Measurements from ENCODE around the gene ZP3.
"Not testable (repeated sequence)": the region's sequence is repeated elsewhere in the genome, so short reads cannot be mapped to it uniquely, and the experiment has no call there.

ZP3 gene

DNA sequence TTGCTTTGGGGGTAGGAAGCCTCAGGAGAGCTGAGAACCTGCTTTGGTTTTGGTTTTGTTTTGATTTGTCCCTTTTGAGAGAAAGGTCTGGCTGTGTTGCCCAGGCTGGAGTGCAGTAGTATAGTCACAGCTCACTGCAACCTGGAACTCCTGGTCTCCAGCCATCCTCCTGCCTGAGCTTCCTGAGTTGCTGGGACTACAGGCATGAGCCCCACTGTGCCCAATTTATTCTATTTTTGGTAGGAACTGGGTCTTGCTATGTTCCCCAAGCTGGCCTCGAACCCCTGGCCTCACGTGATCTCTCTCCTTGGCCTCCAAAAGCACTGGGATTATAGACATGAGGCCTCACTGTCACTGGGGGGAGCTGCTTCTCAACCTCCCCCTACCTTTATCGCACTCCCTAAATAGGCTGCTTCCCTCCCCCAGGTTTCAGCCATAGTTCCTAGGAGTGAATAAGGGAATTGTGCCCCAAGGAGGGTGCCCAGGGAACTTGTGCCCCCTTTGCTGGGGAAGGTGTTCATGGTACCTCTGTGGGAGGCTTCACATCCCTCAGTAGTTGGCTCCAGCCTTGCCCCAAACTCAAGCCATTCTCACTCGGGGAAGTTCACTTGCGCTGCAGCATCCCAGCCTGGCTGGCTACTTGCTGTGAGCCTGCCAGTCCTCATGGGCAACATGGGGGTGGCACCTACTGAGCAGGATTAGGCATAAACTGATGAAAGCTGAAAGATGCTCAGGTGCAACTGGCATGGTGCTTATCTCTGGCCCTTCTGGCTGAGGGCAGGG is 18.1 kb downstream of the ZP3 start:
- DNase-seq (ENCODE audit: low read depth in 2 of 2): not testable (repeated sequence)

DNA sequence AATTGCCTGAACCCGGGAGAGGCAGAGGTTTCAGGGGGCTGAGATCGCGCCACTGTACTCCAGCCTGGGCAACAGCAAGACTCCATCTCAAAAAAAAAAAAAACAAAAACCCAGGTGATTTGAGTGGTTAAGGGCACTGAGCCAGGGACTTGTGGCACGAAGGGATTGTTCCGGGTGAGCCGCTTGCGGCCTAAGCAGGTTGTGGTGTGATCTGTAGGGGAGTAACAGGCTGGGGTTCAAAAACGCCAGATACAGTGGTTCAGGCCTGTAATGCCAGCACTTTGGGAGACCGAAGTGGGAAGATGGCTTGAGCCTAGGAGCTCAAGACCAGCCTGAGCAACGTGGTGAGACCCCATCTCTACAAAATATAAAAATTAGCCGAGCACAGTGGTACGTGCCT is 19.1 kb downstream of the ZP3 start:
- not testable (repeated sequence) for DNase-seq (ENCODE audit: low read depth in 2 of 2)

DNA sequence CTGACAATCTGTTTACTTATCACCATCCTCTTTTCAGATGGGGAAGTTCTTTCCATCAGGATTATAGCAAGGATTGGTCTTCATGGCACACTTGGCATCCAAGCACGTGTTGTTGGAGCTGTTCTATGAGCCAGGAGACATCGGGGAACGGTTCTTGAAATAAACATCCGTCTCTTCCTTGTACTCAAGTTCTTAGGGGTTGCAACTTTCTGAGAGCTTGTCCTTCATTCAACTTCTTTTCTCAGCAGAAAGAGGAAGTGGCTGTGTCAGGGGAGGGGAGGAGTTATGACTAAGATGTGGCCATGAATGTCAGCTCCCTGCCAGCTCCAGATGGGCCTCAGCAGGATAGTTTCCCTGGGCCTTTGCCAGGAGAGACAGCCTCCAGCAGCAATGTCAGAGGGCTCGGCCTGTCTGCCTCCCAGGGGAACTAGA is 20.8 kb downstream of the ZP3 start:
- DNase-seq (ENCODE audit: low read depth in 2 of 2): not testable (repeated sequence)

DNA sequence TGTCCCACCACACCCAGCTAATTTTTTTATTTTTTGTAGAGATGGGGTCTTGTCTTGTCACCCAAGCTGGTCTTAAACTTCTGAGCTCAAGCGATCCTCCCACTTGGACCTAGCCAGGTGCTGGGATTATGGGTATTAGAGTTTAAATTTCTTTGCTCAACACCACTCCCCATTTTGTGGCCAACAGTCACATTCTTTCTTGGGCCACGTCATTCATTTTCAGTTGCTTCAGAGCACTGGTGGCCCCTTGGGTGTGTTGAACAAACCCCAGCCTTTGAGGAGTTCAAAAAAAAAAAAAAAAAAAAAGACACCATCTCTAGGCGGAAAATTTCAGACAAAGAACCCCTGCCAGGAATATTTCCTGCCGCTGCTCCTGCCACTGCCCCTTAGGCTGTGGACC is 32.3 kb downstream of the ZP3 start:
- not testable (repeated sequence) for DNase-seq (ENCODE audit: low read depth in 2 of 2)

DNA sequence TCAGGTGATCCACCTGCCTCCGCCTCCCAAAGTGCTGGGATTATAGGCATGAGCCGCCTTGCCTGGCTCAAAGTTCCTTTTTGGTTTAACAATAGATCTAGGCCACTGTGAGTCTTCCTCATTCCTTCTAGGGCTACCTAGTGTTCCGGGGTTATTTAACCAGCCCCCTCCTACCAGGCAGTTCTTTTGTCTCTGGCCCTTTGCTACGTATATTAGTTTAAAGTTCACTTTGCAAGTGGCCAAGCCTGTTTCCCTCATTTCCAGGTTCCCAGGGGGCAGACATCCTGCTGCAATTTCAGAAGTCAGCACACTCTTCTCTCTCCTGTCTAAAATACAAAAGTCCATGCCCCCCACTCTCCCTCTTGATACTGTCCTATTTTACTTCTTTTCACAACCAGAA is 33.8 kb downstream of the ZP3 start:
- DNase-seq (ENCODE audit: low read depth in 2 of 2): not testable (repeated sequence)

DNA sequence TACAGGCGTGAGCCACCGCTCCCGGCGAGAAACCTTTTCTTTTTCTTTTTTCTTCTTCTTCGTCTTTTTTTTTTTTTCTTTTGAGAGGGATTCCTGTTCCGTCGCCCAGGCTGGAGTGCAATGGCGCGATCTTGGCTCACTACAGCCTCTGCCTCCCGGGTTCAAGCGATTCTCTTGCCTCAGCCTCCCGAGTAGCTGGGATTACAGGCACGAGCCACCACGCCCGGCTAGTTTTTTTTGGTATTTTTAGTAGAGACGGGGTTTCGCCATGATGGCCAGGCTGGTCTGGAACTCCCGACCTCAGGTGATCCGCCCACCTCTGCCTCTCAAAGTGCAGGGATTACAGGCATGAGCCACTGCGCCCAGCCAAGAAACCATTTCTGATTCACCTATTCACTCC is 36.0 kb downstream of the ZP3 start:
- DNase-seq (ENCODE audit: low read depth in 2 of 2): not testable (repeated sequence)

DNA sequence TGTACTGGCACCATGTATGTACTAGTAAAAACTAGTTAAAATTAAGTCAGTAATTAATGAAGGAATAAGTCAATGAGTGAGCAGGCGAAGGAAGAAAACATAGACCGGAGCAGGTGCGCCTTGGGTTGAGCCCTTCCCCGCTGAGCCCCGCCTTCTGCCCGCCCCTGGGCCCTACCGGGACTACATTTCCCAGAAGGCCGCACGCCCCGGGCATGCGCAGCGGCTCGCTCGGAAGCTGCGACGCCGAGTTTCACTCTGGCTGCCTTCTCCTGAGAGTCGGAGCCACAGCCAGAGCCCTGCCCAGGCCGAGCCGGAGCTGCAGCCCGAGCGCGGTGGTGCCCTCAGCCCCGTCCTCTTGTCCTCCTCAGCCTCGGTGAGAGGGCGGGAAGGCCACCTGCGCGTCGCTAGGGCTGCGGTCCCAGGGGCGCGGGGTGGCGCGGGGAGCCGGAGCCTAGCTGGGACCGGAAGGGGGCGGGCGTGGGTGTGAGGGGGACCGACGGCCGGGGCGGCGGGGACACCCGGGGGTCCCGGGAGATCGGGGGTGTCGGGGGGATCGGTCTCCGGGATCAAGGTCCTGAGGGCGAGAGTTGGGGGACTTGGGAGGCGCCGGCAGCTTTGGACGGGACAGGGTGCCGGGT is 36.8 kb downstream of the ZP3 start, which contains the start of gene DTX2:
Gene DTX2, plus strand, starts transcription at position 246 of the 638 bp plus-strand sequence. CDS start 18,801 bp downstream, outside the sequence.
- DNase-seq (ENCODE audit: low read depth in 2 of 2): not testable (repeated sequence)

DNA sequence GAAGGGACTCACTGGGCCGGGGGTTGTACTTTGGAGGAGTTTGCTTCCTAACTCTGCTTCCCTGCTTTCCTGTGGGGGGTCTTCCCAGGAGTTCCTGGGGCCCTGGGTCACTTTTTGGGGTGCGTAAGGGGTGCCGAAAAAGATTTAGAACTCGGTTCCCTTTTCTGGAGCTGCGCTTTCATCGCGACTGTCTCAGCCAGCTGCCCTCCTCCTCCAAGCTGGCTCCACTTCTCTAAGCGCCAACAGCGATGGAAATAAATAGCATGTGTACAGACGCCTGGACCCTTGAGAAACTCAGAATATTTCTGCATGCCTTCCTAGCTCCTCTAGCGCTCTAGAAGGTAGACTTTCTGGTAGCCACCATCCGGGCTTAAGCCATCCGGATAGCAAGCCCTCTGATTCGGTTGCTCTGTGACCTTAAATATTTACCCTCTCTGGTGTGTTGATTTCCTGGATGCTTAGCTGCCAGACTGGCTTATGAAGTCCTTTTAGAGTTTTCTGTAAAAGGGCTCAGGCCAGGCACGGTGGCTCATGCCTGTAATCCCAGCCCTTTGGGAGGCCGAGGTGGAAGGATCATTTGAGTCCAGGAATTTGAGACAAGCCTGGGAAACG is 37.6 kb downstream of the ZP3 start:
- not testable (repeated sequence) for DNase-seq (ENCODE audit: low read depth in 2 of 2)

DNA sequence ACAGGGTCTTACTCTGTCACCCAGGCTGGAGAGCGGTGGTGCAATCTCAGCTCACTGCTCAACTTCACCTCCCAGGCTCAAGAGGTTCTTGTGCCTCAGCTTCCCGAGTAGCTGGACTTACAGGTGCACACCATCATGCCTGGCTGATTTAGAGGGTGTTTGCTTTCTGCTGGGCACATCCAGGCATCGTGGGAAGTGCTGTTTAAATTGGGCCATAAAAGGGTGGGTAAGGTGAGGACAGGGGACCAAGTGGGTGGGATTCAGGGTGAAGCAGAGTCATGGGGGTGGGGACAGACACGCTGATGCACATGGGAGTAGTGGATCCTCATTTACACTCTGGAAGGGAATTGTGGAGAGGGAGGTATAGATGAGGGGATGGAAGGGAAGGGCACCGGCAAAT is 40.2 kb downstream of the ZP3 start:
- DNase-seq (ENCODE audit: low read depth in 2 of 2): not testable (repeated sequence)

DNA sequence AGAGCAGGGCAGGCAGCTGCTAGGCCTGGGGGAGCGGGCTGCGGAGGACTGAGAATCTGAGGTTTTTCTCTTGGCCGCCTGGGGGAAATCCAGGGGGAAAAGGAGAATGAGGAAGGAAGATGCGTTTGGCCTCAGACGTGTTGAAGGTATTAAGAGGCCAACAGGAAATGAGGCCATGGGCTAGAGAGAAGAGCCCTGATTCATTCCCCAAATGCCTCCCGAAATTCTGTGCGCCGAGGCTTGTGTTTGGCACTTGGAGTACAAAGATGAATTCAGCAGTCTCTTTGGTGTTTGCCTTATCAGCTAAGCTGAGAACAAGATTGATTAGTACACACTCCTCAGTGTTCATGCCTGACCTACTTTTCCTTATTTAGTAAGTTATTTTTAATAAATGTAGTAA is 41.2 kb downstream of the ZP3 start:
- DNase-seq (ENCODE audit: low read depth in 2 of 2): not testable (repeated sequence)

DNA sequence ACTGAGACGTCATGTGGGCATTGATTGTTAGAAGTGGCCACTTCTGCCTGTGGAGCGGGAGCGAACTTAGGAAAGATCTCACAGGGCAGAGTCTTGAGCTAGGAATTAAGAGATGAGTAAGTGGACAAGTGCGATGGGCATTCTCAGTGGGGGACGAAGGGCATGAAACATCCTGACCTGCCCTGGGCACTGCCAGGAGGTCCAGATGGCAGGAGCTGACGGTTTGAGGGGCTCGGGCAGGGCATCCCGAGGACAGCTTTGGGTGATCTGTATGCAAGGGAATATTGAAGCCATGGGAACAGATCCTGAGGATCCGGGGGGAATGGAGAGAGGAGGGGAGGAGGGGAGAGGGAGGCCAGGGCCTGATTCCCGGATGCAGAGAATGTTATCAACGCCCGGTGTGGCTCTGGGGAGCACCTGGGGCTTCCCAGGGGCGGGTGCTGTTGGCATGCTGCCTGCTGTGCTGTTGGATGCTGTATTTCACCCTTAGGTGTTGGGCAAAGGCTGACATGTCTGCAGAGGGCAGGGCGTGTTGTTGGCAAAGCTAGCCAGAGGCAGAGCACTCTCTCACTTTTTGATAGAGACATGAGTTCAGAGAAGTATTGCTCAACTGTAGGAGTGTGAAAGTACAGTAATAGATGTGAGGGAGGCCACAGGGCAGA is 43.1 kb downstream of the ZP3 start:
- not testable (repeated sequence) for DNase-seq (ENCODE audit: low read depth in 2 of 2)

DNA sequence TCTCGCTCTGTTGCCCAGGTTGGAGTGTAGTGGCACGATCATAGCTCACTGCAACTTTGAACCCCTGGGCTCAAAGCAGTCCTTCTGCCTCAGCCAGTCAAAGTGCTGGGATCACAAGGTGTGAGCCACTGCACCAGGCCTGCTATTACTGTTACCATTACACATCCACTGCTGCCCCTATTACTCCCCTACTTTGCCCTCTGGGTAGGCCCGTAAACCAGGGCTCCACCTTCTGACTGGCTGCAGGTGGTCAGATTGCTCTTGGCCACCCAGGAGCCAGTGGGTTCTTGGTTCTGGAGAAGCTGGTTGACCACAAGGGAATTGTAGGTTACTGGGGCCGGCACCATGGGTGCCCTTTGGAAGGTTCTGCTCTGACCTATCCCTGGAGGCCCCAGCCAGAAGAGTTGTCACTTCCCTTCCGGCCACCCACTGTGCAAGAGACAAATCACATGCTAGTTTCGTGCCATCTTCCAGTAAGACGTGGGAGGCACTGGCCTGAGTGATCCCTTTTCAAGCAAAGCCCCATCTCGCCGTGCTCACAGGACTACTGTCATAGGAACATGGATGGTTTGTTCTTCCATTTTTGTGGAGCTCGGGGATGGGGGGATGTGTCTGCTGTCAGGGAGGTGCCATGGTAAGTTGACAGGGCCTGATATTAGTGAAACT is 46.9 kb downstream of the ZP3 start:
- not testable (repeated sequence) for DNase-seq (ENCODE audit: low read depth in 2 of 2)

DNA sequence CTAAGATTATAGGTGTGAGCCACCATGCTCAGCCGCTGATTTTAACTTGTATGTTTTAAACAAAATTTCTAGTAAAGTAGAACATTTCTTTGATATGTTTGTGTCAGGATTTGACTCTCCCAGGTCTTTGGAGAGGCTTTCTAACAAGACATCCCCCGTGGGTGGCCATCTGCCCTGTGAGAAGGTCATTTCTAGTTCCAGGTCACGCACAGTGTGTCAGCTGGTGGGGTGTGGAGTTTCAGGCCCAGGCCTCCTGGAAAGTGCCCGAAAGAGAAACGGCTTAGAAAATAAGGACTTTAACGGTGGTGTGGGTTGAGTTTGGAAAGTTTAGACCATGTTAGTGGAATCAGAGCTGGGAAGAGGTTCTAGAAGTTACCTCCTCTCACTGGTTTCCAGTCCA is 48.3 kb downstream of the ZP3 start:
- DNase-seq (ENCODE audit: low read depth in 2 of 2): not testable (repeated sequence)

DNA sequence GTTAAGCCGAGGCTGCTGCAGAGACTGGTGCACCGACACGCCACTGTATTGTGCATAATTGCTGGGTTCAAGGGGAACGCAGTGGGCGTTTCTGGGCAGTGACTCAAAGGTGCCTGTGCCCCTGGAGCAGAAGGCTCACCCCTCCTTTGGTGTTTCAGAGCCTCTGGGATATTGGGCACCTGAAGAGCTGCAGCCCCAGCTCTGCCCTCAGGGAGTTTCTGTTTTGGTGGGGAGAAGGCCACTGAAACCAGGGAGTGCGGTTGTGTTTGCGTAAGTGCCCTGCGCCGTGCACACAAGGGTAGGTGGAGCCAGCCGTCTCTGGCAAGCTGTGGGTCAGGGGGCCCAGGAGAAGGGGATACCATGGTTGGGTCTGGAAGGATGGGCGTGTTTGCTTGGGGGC is 51.5 kb downstream of the ZP3 start:
- DNase-seq (ENCODE audit: low read depth in 2 of 2): not testable (repeated sequence)

DNA sequence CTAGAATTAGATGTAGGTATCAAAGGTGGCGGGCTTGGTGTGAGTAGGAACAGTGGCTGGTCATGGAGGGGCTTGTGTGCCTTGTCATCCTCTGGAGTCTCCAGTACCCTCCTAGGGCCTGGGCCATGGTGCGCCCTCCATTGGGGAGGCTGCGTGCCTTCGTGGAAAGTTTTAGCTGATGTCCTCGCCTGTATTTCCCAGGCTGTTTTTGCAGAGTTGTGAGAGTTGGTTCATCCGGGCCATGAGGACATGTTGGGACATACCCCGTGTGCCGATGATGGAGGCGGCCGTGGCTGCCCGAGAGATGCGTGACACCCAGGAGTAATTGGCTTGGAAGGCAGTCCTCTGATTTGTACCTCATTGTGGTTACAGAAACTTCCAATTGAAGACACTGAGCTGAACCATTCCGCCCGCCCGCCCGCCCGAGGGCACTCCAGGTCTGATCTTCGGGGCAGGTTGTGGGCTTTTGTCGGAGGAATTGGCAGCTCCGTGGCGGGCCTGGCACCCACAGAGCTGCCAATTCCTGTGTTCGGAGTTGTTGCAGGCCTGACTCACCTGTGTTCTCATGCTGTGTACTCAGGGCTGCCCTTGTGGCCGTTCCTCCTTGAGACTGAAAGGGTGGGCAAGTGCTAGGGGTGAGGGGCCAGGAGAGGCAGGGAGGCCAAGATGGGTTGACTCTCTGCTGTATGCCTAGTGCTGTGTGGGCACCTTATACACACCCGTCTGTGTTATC is 52.2 kb downstream of the ZP3 start:
- not testable (repeated sequence) for DNase-seq (ENCODE audit: low read depth in 2 of 2)

DNA sequence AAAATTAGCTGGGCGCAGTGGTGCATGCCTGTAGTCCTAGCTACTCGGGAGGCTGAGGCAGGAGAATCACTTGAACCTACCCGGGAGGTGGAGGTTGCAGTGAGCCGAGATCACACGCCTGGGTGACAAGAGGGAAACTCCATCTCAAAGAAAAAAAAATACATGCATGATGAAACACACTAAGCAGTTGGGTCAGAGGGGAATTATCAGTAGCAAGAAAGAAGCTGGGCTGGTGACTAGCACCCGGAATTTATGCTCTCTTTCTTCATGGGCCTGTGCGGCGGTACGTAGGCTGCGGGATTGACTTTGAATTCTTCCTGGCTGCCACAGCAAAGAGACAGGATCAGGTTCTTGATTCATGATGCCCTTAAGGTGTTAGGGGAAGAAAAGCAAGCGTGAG is 54.9 kb downstream of the ZP3 start:
- not testable (repeated sequence) for DNase-seq (ENCODE audit: low read depth in 2 of 2)

DNA sequence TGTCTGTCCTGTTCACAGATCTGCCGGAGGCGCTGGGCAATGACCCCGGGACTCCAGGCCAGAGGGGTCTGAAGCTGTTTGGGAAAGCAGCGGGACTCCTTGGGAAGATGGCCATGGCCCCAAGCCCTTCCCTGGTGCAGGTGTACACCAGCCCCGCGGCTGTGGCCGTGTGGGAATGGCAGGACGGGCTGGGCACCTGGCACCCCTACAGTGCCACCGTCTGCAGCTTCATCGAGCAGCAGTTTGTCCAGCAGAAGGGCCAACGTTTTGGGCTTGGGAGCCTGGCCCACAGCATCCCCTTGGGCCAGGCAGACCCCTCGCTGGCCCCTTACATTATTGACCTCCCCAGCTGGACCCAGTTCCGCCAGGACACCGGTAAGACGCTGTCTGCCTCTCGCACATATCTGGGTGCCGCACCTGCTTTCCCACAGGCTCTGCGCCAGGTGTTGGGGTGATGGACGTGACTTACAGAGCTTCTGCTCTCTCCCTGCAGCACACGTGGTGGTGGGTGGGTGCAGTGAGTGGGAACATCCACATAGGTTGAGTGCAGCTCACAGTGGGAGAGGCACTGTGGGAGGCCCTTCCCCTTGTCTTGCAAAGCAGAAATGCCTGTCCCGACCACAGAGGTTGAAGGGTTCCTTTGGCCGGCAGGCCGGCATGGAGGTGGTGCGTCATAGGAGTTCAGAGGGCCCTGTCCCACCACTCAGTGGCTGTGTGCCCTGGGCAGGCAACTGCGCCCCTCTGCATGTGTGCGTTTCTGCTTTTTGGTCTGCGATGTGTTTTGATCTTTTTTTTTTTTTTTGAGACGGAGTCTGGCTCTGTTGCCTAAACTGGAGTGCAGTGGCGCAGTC is 55.9 kb downstream of the ZP3 start:
- not testable (repeated sequence) for DNase-seq (ENCODE audit: low read depth in 2 of 2)

DNA sequence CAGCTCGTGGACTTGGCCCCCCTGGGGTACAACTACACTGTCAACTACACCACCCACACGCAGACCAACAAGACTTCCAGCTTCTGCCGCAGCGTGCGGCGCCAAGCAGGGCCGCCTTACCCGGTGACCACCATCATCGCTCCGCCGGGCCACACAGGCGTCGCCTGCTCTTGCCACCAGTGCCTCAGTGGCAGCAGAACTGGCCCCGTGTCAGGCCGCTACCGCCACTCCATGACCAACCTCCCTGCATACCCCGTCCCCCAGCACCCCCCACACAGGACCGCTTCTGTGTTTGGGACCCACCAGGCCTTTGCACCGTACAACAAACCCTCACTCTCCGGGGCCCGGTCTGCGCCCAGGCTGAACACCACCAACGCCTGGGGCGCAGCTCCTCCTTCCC is 57.9 kb downstream of the ZP3 start:
- DNase-seq (ENCODE audit: low read depth in 2 of 2): not testable (repeated sequence)

DNA sequence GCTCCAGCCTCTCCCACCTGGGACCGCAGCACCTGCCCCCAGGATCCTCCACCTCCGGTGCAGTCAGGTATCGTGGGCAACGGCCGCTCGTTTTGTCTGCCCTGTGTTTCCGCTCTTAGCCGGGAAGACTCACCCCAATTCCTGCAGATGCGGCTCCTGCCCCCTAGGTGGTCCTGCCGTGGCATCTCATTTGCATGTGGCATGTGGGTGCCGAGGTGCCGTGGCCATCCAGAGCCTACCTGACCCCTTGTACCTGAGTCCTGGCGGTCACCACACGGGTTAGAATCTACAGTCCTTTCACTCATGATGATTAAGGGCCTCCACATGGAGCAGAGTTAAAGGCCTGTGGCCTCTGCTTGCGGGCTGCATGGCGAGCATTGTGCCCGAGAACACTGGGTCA is 58.3 kb downstream of the ZP3 start:
- not testable (repeated sequence) for DNase-seq (ENCODE audit: low read depth in 2 of 2)

DNA sequence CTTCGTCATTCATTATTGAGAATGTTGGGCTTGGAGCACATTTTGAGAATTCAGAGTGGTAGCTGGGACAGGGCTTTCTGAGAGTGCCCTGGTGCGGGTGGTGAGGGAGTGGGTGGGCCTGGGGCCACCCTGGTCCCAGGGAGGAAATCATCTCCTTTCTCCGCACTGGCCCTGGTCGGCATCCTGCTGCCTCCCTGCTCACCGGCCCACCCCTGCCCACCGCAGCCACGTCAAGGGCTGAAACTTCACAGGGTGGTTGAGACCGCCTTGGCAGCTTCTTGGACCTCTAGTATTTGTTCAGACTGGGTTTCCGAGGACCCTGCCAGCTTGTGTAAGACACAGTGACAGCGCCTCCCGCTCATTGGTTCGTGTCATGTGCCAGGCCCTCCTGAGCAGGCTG is 59.7 kb downstream of the ZP3 start:
- not testable (repeated sequence) for DNase-seq (ENCODE audit: low read depth in 2 of 2)
